Suprapubic skin (tissue), 3 donors: ENCODE results near the gene MARCHF3.

Source experiments
- EP300 ChIP-seq: sonication (generic); formaldehyde crosslinking; IDR thresholded peaks from one replicate; pipeline ENCODE4 v1.6.1; 2017; ENCODE audit warnings: antibody characterized with exemption
- POLR2A ChIP-seq, 2 donors: fragments of 450-650 bp; IDR thresholded peaks; one replicate each; pipeline ENCODE4 v1.6.1; 2017; ENCODE audit warnings: antibody characterized with exemption in 2 of 2, mild to moderate bottlenecking in 2 of 2, moderate library complexity in 2 of 2
- TF ChIP-seq, protein P1 (sequence below), 2 donors: fragments of 200-600 bp in 1 of 2; fragments of 450-650 bp in 1 of 2; sonication (generic) in 1 of 2; IDR thresholded peaks; one replicate each; pipeline ENCODE4 v1.5.1; 2016 to 2019; ENCODE audit warnings: antibody characterized with exemption in 2 of 2, mild to moderate bottlenecking in 1 of 2, moderate library complexity in 1 of 2

DNA sequence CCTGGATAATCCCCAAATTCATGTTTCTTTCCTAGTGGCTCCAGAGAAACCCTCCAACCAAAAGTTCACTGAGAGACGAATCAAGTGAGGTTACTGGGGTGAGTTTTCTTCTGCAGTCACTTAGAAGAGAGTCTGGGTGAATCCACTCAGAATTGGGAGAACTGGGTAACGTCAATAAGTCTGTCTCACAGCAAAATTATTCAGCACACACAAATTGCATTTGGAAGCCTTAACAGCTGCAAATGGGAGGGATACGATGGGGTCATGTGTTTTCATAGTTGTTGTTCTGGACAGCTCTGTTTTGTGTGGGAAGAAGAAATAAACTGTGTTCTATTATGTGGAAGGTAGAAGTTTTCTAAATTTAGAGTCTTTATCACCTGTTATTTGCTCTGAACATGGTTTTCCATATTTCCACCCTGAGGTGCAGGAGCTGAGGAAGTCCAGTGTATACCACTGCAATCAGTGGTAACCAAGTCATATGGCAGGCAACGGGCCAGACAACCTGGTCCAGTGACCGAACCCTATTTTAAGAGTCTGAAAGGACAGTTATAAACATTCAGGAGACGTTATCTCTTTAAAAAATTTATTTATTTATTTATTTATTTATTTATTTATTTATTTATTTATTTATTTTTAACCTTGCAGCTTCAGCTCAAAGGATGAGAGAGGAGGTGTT, 21.9 kb downstream of the MARCHF3 start:
- no peak for TF ChIP-seq POLR2A (IDR thresholded peaks at IDR 0.05)
- TF ChIP-seq, protein P1, sequence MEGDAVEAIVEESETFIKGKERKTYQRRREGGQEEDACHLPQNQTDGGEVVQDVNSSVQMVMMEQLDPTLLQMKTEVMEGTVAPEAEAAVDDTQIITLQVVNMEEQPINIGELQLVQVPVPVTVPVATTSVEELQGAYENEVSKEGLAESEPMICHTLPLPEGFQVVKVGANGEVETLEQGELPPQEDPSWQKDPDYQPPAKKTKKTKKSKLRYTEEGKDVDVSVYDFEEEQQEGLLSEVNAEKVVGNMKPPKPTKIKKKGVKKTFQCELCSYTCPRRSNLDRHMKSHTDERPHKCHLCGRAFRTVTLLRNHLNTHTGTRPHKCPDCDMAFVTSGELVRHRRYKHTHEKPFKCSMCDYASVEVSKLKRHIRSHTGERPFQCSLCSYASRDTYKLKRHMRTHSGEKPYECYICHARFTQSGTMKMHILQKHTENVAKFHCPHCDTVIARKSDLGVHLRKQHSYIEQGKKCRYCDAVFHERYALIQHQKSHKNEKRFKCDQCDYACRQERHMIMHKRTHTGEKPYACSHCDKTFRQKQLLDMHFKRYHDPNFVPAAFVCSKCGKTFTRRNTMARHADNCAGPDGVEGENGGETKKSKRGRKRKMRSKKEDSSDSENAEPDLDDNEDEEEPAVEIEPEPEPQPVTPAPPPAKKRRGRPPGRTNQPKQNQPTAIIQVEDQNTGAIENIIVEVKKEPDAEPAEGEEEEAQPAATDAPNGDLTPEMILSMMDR (IDR thresholded peaks at IDR 0.05): no peak
- no peak for TF ChIP-seq EP300
